C1 segment of cervical spinal cord (tissue), 14 donors: Measurements from ENCODE around the gene ANKDD1A.

ENCODE experiments used
- DNase-seq, 14 donors: peaks; one replicate each; lab custom pipeline; 2025; lab: John Stamatoyannopoulos, UW

Gene ANKDD1A

DNA sequence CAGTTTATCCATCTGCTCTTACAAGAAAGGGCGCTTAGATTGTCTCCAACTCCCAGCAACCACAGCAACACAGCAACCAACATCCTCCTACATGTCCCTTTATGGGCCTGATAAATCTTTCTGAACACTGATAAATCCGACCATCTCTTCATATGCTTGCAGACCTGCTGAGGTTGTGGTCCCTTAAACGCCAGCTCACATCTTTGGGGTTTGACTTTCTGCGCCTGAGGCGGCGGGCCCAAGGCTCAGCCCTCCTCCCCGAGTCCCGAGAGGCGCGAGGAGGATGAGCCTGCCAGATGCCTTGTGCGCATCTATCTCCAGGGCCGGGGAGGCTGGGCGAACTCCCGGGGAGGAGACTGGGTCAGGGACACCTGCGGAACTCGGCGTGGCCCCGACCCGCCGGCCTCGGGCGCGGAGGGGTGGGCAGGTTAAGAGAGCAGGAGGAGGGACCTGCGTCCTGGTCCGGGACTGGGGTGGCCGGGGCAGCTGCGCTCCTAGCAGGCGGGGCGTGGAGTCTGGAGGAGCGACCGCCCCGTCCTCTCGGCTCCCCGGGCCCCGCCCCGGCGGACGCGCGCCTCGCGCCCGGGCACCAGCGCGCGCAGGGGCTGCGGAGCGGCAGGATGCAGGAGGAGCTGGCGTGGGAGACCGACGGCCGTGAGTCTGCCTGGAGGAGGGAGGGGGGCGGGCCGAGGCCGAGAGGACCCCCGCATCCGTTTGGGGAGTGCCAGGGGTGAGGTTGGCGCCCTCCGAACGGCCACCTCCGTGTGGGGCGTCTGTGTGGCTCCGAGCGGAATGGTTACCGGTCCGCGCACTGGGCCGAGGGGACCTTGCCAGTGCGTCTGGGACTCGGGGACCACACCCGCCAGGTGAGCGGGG lies at the start of gene ANKDD1A:
Gene ANKDD1A, plus strand, starts transcription at position 592 of the 876 bp plus-strand sequence. Its CDS starts 29 bp downstream, at position 621.
- DNase-seq = peak in 7 of 14 donors; percentile 16 to 66 (median 24)

DNA sequence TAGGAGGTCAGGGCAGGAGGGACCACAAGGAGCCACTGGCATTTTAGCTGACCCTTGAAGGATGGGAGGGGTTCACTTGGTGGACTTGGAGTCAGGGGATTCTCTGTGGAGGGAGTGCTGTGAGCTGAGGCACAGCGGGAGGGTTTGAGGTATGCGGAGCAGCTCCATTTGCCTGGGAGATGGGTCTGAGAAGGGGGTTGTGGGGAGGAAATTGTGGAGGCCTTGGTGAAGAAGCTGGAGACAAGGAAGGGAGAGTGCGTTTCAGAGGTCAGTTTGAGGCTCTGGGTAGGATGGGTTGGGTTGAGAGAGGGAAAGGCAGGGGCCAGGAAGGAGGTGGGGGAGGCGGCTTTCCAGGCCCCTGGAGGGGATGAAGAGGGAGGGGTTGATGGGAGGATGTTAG lies 49.7 kb upstream of the ANKDD1A start:
- no peak for DNase-seq

DNA sequence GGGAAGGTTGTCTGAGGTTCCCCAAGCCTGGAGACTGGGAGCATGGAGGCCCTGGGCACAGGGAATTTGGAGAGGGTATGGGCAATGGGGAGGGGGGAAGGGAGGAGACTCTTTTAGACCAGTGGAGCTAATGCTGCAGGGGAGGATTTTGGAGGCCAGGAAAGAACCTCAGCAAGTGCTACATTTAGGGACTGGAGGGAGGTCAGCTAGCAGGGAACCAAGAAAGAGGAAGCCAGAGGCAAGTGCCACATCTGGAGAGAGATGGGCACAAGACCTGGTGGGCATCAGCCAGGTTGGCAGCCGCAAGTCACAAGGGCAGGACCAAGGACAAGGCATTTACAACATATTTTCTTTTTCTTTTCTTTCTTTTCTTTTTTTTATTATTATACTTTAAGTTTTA lies 49.3 kb upstream of the ANKDD1A start:
- no peak for DNase-seq

DNA sequence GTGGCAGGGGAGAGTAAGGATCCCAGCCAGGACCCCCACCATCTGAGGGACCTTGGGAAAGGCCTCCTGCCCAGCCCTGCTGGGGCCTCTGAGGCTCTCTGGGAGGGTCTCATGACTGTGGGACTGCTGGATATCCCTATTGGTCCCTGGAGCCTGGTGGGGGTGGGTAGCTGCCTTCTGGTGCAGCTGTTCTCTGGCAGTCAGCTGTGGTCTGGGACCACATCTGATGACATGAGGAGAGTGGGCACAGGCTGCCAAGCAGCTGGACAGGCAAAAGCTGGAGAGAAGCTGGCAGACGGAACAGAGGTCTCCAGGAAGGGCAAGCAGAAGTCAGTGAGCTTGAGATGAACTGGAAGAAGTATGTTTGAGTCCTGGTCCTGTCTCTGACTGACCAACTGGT lies 47.6 kb upstream of the ANKDD1A start:
- no peak for DNase-seq

DNA sequence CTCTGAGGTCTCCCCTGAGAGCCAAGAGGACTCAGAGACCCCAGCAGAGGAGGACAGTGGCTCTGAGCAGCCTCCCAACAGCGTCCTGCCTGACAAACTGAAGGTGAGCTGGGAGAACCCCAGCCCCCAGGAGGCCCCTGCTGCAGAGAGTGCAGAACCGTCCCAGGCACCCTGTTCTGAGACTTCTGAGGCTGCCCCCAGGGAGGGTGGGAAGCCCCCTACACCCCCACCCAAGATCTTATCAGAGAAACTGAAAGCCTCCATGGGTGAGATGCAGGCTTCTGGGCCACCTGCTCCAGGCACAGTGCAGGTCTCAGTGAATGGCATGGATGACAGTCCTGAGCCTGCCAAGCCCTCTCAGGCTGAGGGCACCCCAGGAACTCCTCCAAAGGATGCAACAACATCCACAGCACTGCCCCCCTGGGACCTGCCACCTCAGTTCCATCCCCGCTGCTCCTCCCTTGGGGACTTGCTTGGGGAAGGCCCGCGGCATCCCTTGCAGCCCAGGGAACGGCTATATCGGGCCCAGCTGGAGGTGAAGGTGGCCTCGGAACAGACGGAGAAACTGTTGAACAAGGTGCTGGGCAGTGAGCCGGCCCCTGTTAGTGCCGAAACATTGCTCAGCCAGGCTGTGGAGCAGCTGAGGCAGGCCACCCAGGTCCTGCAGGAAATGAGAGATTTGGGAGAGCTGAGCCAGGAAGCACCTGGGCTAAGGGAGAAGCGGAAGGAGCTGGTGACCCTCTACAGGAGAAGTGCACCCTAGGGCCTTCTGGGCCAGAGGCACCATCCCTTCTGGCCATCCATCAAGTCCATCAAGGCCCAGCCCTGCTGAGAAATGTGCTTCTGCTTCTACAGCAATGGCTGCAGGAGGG lies 46.3 kb upstream of the ANKDD1A start:
- no peak for DNase-seq

DNA sequence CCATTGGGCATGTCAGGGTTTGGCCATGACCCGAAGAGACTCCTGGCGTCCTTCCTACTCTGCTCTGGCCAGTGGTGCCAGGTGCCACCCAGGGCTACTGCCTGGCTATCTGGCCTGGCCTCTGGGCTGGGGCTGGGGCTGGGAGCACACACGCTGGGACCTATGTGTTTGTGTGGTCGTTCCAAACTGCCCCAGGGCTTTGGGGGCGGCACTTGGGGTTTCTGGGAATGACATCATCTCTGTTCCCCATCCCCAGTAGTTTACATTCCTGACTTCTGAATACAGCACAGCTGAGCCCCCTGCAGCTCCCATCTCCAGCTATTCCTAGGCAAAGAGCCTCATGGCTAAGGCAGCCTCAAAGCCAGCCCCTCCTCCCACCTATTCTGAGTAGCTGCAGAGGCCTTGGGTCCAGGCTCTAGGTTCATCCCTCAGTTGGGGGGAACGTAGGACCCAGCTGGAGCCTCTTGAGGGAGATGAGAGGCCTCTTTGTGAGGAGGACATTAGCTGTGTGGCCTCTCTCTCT lies 45.6 kb upstream of the ANKDD1A start:
- DNase-seq = peak in 8 of 14 donors; percentile 24 to 54 (median 36)

DNA sequence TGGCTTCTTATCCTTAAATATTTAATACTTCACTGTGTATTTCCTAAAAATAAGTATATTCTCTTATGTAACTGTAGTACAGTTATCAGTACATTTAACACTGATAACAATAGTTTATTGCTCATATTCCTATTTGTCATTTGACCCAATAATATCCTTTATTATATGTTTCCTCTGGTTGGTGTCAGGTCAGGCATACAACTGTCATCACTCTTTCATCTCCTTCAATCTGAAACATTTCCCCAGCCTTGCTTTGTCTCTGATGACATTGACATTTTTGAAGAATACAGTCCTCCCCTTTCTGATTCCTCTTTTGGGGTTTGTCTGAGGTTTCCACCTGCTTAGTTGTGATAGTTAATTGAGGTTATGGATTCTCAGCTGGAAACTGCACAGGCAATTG lies 42.2 kb upstream of the ANKDD1A start:
- DNase-seq = no peak

DNA sequence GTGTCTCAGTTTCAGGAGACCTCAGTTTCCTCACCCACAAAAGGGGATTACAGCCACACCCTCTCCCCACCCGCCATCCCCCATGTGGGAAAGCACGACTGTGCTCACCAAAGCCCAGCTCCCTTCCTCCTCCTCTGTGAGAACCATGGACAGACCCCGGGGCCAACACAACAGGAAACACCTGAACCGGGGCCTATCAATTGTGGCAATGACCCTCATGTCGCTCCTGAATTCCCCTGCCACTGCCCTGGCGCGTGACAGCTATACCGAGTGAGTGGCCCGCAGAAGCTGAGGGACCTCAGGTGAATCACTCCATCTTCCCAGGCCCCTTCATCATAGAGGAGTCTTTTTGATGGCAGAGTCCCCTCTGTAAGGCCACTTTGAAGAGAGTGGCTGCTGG lies 41.3 kb upstream of the ANKDD1A start:
- no peak for DNase-seq

DNA sequence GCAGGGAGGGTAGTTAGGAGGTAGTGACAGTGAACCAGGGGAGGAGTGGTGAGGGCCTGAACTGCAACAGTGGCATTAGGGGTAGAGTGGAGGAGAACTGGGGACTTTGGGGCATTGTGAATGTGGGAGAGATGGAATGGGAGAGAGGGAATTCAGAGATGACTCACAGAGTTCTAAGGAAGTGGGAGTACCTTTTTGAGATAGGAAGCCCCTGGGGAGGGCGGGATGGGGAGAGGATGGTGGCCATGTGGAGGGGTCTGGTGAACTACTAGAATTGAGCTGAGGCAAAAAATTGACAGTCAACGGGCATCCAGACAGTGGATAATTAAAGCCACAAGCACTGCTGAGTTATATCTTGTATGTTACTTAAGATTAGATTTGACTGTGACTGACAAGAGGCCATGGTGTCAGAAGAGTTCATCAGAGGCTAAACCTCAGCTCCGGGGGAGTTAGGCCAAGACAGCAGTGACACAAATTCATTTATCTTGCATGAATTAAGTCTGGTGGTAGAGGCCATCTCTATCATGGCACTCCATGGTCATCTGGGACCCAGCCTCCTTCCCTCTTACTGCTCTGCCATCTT lies 36.0 kb upstream of the ANKDD1A start:
- no peak for DNase-seq

DNA sequence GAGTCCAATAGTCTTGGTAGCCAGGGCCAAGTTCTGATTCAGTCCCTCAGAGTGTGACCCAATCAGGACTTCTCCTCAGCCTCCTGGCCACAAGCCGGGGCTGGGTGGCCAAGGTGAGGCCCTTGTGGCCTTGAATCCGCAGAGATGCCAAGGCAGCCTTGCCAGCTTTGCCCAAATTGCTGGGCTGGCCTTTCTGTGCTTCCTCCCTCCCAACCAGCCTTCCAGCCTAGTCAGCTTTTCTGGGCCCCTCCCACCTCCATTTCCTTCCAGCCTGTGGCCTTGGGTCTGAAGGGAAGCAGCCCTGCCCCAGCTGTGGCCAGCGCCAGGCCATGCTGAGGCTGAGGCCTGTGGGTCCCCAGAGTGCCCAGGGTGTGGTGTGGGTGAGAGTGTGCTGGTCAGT lies 34.3 kb upstream of the ANKDD1A start:
- DNase-seq = peak in 10 of 14 donors; percentile 27 to 85 (median 58)

DNA sequence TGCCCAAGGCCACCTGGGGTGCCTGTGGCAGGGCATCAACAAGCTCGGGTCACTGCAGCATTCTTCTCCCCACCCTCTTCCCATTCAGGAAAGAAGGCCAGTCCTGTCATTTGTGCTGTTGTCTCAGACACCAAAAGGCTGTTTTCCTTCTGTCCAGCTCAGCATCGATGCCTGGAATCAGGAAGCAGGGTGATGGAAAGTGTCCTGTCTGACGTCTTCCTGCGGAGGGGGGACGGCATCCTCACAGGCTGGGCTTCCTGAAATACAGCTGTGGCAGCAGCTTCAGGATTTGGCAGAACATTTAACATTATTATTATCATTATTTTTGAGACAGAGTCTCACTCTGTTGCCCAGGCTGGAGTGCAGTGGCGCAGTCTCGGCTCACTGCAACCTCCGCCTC lies 33.0 kb upstream of the ANKDD1A start:
- DNase-seq = no peak

DNA sequence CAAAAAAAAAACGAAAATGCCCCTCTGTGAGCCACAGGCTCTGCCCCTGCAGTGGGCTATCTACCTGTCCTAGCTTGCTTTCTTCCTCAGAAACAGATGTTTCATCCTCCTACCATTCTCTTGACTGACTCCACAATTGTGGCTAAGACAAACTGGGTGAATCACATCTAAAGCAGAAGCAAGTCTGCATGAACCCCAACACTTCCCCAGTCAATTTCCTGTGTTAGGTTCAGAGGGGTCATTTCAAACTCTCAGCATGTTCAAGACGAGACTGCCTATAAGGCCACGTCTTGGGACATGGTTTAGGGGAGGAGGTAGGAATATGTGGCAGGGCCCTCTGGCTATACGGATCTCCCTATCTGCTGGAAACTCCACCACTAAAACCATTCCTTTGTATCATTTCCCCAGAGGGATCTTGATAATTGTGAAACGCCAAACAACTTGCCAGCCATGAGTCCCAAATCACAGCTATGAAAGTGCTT lies 28.6 kb upstream of the ANKDD1A start:
- no peak for DNase-seq

DNA sequence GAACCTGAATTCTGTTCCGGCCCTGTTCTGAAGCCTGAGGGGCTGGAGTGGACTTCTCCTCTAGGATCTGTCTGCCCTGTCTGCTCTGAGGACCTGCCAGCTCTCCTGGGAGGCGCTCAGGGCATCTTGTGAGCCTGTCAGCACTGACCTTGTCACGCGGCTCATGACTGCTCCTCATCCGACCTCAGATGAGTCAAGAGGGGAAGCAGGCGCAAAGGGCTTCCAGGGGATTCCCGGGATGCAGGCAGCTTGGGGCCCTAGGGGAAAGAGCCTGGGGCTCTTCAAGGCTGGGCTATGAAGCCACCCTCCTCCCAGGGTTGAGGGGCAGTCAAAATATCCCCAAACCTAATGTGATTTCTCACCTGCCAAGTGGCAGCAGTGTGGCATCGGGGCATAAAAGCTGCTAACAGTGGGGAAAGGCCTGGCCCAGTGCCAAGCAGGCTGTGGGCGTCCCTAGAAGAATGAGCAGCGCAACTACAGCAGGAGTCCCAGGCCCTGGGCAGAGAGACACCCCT lies 27.6 kb upstream of the ANKDD1A start:
- DNase-seq = peak in 9 of 14 donors; percentile 26 to 70 (median 42)

DNA sequence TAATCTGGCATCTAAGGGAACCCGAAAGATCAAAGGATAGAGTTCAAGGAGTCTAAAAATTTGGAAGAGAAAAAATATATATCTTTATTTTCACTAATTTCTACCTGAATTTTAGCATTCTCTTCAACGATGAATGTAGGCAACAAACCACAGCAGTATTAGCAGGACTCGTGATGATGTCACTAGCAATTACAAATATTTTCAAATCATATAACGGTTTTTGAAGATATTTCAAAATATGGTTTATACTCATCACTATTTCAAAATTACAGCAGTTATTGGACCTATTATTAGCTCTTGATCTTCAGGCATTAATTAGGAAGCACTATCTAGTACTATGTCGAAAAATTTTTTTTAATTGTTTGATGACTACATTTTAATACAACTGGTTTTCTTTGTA lies 27.0 kb upstream of the ANKDD1A start:
- DNase-seq = no peak

DNA sequence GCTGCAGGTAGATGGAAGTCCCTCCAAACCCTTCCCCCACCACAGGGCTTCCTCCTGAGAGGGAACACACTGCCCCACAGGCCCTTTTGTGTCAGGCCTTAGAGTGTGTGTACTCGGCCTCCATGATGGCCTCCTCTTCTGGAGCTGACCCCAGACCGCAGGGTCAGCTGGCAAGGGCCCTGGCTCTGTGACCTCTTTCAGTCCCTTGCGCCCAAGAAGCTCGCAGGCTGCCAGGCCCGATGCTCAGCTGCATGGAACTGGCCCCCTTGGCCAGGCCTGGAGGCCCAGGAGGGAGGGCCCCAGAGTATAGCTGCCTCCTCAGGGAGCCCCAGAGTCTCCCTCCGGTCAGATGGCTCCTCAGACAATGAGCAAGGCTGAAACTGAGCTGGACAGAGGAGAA lies 23.4 kb upstream of the ANKDD1A start:
- no peak for DNase-seq

DNA sequence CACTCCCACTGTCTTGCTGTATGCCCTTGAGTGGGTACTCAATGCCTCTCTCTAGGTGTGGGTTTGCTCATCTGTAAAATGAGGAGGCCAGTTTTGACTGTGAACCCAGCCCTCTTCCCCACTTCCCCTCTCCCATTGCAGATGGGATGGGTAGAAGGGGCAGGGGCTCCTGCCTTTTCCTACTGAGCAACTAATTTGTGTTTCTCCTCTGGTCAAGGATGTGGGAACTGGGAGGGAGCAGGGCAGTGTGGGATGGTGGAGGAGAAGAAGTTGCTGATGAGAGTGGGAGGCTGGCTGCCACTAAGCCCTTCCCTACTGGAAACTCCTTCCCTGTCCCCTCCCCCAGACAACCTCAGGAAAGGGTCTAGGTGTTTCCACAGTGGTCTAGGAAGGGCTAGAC lies 20.1 kb upstream of the ANKDD1A start:
- DNase-seq = no peak

DNA sequence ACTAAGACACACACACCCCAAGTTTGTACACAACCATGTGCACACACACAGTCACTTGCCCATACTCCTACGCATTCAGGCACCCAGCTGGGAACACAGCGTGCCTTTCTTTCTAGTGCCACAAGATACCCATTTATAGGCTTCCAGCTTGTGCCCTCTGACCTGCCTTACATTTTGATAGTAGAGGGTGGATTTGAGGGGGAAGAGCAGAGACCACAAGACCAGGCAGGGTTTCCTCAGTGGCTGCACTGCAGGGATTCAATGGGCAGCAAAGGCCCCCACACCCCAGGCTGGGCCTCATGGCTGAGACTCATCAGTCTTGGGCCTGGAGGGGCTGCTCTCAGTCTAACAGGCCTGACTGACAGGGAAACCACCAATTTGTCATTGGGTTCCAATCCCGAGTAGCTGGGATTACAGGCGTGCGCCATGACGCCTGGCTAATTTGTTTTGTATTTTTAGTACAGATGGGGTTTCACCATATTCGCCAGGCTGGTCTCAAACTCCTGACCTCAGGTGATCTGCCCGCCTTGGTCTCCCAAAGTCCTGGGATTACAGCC lies 18.8 kb upstream of the ANKDD1A start:
- DNase-seq = no peak

DNA sequence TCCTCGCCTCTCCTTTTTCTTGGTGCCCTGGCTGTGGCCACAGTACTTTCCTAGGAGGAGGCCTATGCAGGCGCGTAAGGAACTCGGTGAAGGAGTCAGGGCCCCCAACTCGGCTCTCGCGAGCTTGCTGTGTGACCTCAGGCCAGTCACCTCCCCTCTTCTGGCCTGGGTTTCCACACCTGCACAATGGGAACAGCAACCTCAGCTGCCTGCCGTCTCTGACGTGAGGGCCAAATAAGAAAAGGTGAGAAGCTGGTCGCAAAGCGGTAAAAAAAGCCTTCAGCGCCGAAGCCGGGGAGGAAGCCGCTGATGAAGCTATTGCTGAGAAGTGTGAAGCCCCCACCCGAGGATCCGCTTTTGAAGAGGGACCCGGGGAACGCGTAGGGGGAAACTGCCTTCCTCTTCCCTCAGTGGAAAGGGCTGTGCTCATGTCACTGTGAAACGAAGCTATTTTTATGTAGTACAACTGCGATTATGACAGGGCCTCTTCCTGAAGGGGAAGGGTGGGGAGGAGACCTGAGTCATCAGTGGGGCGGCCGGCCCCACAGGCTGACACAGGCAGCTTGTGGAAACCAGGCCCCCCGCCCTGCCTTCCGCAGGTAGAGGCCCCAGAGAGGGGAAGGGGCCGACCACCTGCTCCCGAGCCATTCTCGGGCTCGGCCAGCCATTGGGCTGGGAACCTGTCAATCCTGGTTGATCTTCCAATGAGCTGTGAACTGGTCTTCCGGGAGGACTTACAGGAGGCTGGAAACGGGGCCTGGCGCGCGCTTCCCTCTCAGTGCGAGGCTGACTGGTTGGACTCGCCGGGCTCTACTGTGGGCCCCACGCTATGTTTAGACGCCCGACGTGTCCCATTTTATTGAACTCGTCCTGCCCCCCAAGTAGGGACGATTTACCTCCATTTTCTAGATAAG lies 18.0 kb upstream of the ANKDD1A start:
- DNase-seq = peak in 13 of 14 donors; percentile 31 to 90 (median 78)

DNA sequence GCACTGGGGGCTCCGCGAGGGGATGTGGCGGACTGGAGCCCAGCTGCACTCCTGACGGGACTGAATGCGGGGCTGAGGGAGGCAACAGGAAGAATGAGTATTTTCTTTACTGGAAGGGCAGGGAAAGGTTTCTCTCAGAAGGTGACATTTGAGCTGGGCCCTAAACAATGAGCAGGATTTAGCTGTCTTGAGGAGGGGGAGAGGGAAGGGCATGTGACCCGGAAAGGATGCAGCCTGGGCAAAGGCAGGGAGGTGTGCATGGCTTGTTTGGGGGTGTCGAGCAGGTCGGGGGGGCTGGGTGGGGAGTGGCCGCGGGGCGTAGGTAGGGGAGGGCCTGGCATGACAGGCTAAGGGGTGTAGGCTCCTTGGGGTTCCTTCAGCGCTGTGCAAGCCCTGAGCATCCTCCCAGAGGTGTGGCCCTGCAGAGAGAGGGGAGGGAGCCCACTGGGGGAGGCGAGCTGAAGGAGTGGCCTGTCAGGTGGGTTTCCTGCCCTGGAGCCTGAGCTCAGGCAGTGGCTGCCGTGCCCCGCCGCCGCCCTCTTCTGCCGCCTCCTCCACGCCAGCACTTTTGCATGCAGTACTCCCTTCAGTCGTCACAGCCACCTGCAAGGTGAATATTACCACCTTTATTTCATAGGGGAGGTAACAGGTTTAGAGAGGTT lies 17.2 kb upstream of the ANKDD1A start:
- no peak for DNase-seq
